HFFc6 (cell line): ENCODE results near the gene HTR3B. TPM values are rescaled to one million over a fixed set of nuclear protein-coding genes. Genes with fewer than 3 reads are reported as not detected.
"Not testable (repeated sequence)": the region's sequence is repeated elsewhere in the genome, so short reads cannot be mapped to it uniquely, and the experiment has no call there.

Source experiments
- DNase-seq: peaks from one replicate; pipeline ENCODE4 v3.0.0-alpha.2; 2018
- H3K27ac Mint-ChIP-seq: 2 replicates; pipeline ENCODE4 v1.8.0; 2020; ENCODE audit warnings: mild to moderate bottlenecking, mixed read lengths
- H3K27me3 Mint-ChIP-seq: 2 replicates; pipeline ENCODE4 v1.8.0; 2021; ENCODE audit warnings: mild to moderate bottlenecking, moderate library complexity, mixed read lengths; ENCODE audit not compliant: insufficient read depth
- H3K36me3 Mint-ChIP-seq: 2 replicates; pipeline ENCODE4 v1.8.0; 2021; ENCODE audit warnings: low read depth, mixed read lengths
- H3K4me1 Mint-ChIP-seq: 2 replicates; pipeline ENCODE4 v1.8.0; 2020; ENCODE audit warnings: low read depth, mixed read lengths
- H3K4me3 Mint-ChIP-seq: 2 replicates; pipeline ENCODE4 v1.8.0; 2020; ENCODE audit warnings: mild to moderate bottlenecking, moderate library complexity, mixed read lengths
- H3K9me3 Mint-ChIP-seq: 2 replicates; pipeline ENCODE4 v1.8.0; 2020; ENCODE audit warnings: mild to moderate bottlenecking, mixed read lengths
- CTCF ChIP-seq: fragments of 200-600 bp; sonication (generic); IDR thresholded peaks from 2 replicates; pipeline ENCODE4 v1.5.0; 2021; ENCODE audit warnings: antibody characterized with exemption, mild to moderate bottlenecking
- total RNA-seq, 6 experiments: library from RNA; stranded (reverse); fragmentation: NEBNext Ultra II Directional; extraction: Animal tissue kit (Norgen Biotek cat#: 25700); gene quantifications; 2 replicates in 1 of 6; 3 replicates in 5 of 6; pipeline ENCODE4 v1.2.3, GENCODE V29; 2021

Gene HTR3B
- total RNA-seq, 6 experiments from 2014 or later, result not detected

GRCh38 chr11:113876798-113877669 lies 27.6 kb upstream of the HTR3B start:
- H3K9me3 Mint-ChIP-seq, result no peaks in the 10 kb centered on the region
- no peak overlapping the region for H3K27ac Mint-ChIP-seq
- H3K4me3 Mint-ChIP-seq, result peak overlapping the region; percentile 94
- H3K4me1 Mint-ChIP-seq, result peaks cover 27% of the 10 kb centered on the region
- DNase-seq, result no peak
- H3K36me3 Mint-ChIP-seq, result peaks cover 4% of the 10 kb centered on the region; the same call in 1 of the 2 replicates
- H3K27me3 Mint-ChIP-seq, result peaks cover 9% of the 10 kb centered on the region
- TF ChIP-seq CTCF, result no peak

- Mint-ChIP-seq H3K27me3 (peaks cover 9% of the 10 kb centered on the region), H3K36me3 (no peaks in the 10 kb centered on the region; the same call in 1 of the 2 replicates), H3K4me1 (peaks cover 25% of the 10 kb centered on the region), H3K4me3 (no peak overlapping the region), H3K27ac (no peak overlapping the region), H3K9me3 (no peaks in the 10 kb centered on the region)
- no peak for TF ChIP-seq CTCF
- no peak for DNase-seq
Measured at GRCh38 chr11:113877670-113878055, 26.9 kb upstream of the HTR3B start.

DNA sequence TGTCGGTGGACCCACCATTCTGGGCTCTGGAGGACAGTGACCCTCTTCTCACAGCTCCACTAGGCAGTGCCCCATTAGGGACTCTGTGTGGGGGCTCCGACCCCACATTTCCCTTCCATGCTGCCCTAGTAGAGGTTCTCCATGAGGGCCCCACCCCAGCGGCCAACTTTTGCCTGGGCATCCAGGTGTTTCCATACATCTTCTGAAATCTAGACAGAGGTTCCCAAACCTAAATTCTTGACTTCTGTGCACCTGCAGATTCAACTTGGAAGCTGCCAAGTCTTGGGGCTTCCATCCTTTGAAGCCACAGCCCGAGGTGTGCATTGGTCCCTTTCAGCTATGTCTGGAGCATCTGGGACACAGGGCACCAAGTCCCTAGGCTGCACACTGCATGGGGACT lies 25.1 kb upstream of the HTR3B start:
- peaks cover 11% of the 10 kb centered on the region for H3K4me1 Mint-ChIP-seq
- not testable (repeated sequence) for H3K36me3 Mint-ChIP-seq, H3K9me3 Mint-ChIP-seq, H3K27ac Mint-ChIP-seq, H3K27me3 Mint-ChIP-seq, DNase-seq, H3K4me3 Mint-ChIP-seq

GRCh38 chr11:113880971-113881370 lies 23.6 kb upstream of the HTR3B start:
- peaks cover 3% of the 10 kb centered on the region for H3K4me1 Mint-ChIP-seq
- peaks cover 6% of the 10 kb centered on the region for H3K27me3 Mint-ChIP-seq
- no peak for TF ChIP-seq CTCF
- no peaks in the 10 kb centered on the region for H3K36me3 Mint-ChIP-seq
- DNase-seq, result no peak
- no peaks in the 10 kb centered on the region for H3K9me3 Mint-ChIP-seq
- no peak overlapping the region for H3K27ac Mint-ChIP-seq
- H3K4me3 Mint-ChIP-seq, result no peak overlapping the region

GRCh38 chr11:113881856-113882255 lies 22.7 kb upstream of the HTR3B start:
- Mint-ChIP-seq H3K27ac (no peak overlapping the region), H3K9me3 (no peaks in the 10 kb centered on the region), H3K27me3 (peaks cover 9% of the 10 kb centered on the region), H3K4me3 (no peak overlapping the region), H3K36me3 (no peaks in the 10 kb centered on the region), H3K4me1 (no peaks in the 10 kb centered on the region)
- TF ChIP-seq CTCF, result no peak
- DNase-seq, result peak; percentile 29

- DNase-seq, result no peak
- Mint-ChIP-seq H3K27me3 (peaks cover 11% of the 10 kb centered on the region), H3K27ac (no peak overlapping the region), H3K4me3 (no peak overlapping the region), H3K9me3 (no peaks in the 10 kb centered on the region), H3K4me1 (no peaks in the 10 kb centered on the region), H3K36me3 (no peaks in the 10 kb centered on the region)
- TF ChIP-seq CTCF, result no peak
Measured at GRCh38 chr11:113884361-113884836, 20.2 kb upstream of the HTR3B start.
